Large intestine (tissue), 3 donors: ENCODE data around the gene MACROH2A1. TPM values are rescaled to one million over a fixed set of nuclear protein-coding genes. Genes with fewer than 3 reads are reported as not detected.

Experiments used
- DNase-seq, 2 donors: peaks; one replicate each; pipeline versions ENCODE4 v3.0.0 to v3.0.0-alpha.2; 2013
- H3K27ac ChIP-seq: one replicate; pipeline ENCODE4 v1.5.1; 2013; ENCODE audit warnings: low read length
- H3K27me3 ChIP-seq: 2 replicates; pipeline ENCODE4 v1.6.1; 2013; ENCODE audit warnings: low read length; ENCODE audit not compliant: control insufficient read depth, insufficient read depth
- H3K36me3 ChIP-seq: 2 replicates; pipeline ENCODE4 v1.6.1; 2013; ENCODE audit warnings: low read length; ENCODE audit not compliant: control insufficient read depth, insufficient read depth
- H3K4me1 ChIP-seq: one replicate; pipeline ENCODE4 v1.6.1; 2013; ENCODE audit warnings: low read length; ENCODE audit not compliant: control insufficient read depth, insufficient read depth
- H3K4me3 ChIP-seq: one replicate; pipeline ENCODE4 v1.5.1; 2013; ENCODE audit warnings: low read length
- H3K9me3 ChIP-seq: one replicate; pipeline ENCODE4 v1.6.1; 2013; ENCODE audit warnings: mild to moderate bottlenecking, low read depth, low read length, moderate library complexity; ENCODE audit not compliant: control insufficient read depth
- WGBS: methylation state at CpG from one replicate; pipeline ENCODE4 v1.1.5; 2013; ENCODE audit warnings: low lambda C conversion rate; ENCODE audit not compliant: insufficient coverage; 5-methylcytosine and 5-hydroxymethylcytosine counted together
- polyA plus RNA-seq: library from polyadenylated mRNA; unstranded; fragments of 120-200 nt; gene quantifications from one replicate; pipeline ENCODE4 v1.2.1, GENCODE V29; 2013

The MACROH2A1 gene
- polyA plus RNA-seq, 1 donor, result 312 TPM

- no peaks in the 10 kb centered on the region for H3K27me3 ChIP-seq
- H3K27ac ChIP-seq, result no peak overlapping the region
- no peaks in the 10 kb centered on the region for H3K36me3 ChIP-seq
- no peak overlapping the region for H3K4me3 ChIP-seq
- H3K4me1 ChIP-seq, result peaks cover 17% of the 10 kb centered on the region
- no peak for DNase-seq
- no peaks in the 10 kb centered on the region for H3K9me3 ChIP-seq
- no CpG with 5 or more reads among the region's 7 CpGs for WGBS
These were observed 38.0 kb upstream of the MACROH2A1 start for GRCh38 chr5:135436951-135437418.

GRCh38 chr5:135435467-135436330 lies 36.7 kb upstream of the MACROH2A1 start:
- peaks cover 17% of the 10 kb centered on the region for H3K4me1 ChIP-seq
- WGBS, result no CpG with 5 or more reads among the region's 9 CpGs
- no peak overlapping the region for H3K27ac ChIP-seq
- no peak overlapping the region for H3K4me3 ChIP-seq
- H3K27me3 ChIP-seq, result no peaks in the 10 kb centered on the region
- H3K9me3 ChIP-seq, result no peaks in the 10 kb centered on the region
- H3K36me3 ChIP-seq, result no peaks in the 10 kb centered on the region
- no peak for DNase-seq

GRCh38 chr5:135434591-135435466 lies 35.8 kb upstream of the MACROH2A1 start:
- no CpG with 5 or more reads among the region's 24 CpGs for WGBS
- no peak overlapping the region for H3K27ac ChIP-seq
- peaks cover 17% of the 10 kb centered on the region for H3K4me1 ChIP-seq
- no peaks in the 10 kb centered on the region for H3K27me3 ChIP-seq
- no peaks in the 10 kb centered on the region for H3K9me3 ChIP-seq
- no peaks in the 10 kb centered on the region for H3K36me3 ChIP-seq
- no peak overlapping the region for H3K4me3 ChIP-seq
- no peak for DNase-seq

- H3K4me1 ChIP-seq, result peaks cover 19% of the 10 kb centered on the region
- no peak overlapping the region for H3K4me3 ChIP-seq
- no peaks in the 10 kb centered on the region for H3K27me3 ChIP-seq
- no peaks in the 10 kb centered on the region for H3K9me3 ChIP-seq
- H3K27ac ChIP-seq, result no peak overlapping the region
- no CpG with 5 or more reads among the region's 12 CpGs for WGBS
- no peaks in the 10 kb centered on the region for H3K36me3 ChIP-seq
- DNase-seq, result no peak
These were observed 34.8 kb upstream of the MACROH2A1 start for GRCh38 chr5:135433681-135434426.

GRCh38 chr5:135432113-135432512 lies 33.1 kb upstream of the MACROH2A1 start:
- H3K36me3 ChIP-seq, result no peaks in the 10 kb centered on the region
- H3K27ac ChIP-seq, result no peak overlapping the region

GRCh38 chr5:135430135-135430437 lies 31.1 kb upstream of the MACROH2A1 start:
- DNase-seq, result no peak
- Histone ChIP-seq H3K36me3 (no peaks in the 10 kb centered on the region), H3K27me3 (no peaks in the 10 kb centered on the region), H3K9me3 (peaks cover 10% of the 10 kb centered on the region), H3K4me3 (no peak overlapping the region), H3K27ac (no peak overlapping the region), H3K4me1 (peaks cover 23% of the 10 kb centered on the region)
- no CpG with 5 or more reads among the region's 7 CpGs for WGBS

More at GRCh38 chr5:135432113-135432512, 33.1 kb upstream of the MACROH2A1 start:
- no peak for DNase-seq
- H3K4me1 ChIP-seq, result peaks cover 16% of the 10 kb centered on the region
- H3K4me3 ChIP-seq, result no peak overlapping the region
- peaks cover 10% of the 10 kb centered on the region for H3K9me3 ChIP-seq
- H3K27me3 ChIP-seq, result no peaks in the 10 kb centered on the region
- no CpG with 5 or more reads among the region's 4 CpGs for WGBS

- Histone ChIP-seq H3K4me3 (no peak overlapping the region), H3K27me3 (no peaks in the 10 kb centered on the region), H3K9me3 (peaks cover 10% of the 10 kb centered on the region), H3K27ac (no peak overlapping the region), H3K4me1 (peaks cover 23% of the 10 kb centered on the region), H3K36me3 (no peaks in the 10 kb centered on the region)
- DNase-seq, result peak; percentile 48 to 72
- WGBS, result no CpG with 5 or more reads among the region's 12 CpGs
These were observed 30.5 kb upstream of the MACROH2A1 start for GRCh38 chr5:135429301-135430134.

- no peak for DNase-seq
- Histone ChIP-seq H3K4me1 (peaks cover 28% of the 10 kb centered on the region), H3K4me3 (no peak overlapping the region), H3K27me3 (no peaks in the 10 kb centered on the region), H3K9me3 (peaks cover 10% of the 10 kb centered on the region), H3K36me3 (no peaks in the 10 kb centered on the region), H3K27ac (no peak overlapping the region)
- WGBS, result 100% methylated on average over 1 of the region's 1 CpG
These were observed 29.6 kb upstream of the MACROH2A1 start for GRCh38 chr5:135428586-135428985.

- 20% methylated on average over 1 of the region's 7 CpGs for WGBS
- H3K4me3 ChIP-seq, result no peak overlapping the region
- H3K27ac ChIP-seq, result no peak overlapping the region
- peaks cover 31% of the 10 kb centered on the region for H3K4me1 ChIP-seq
- no peaks in the 10 kb centered on the region for H3K36me3 ChIP-seq
- H3K27me3 ChIP-seq, result no peaks in the 10 kb centered on the region
- DNase-seq, result peak; percentile 36 to 59
- H3K9me3 ChIP-seq, result peaks cover 10% of the 10 kb centered on the region
These were observed 27.4 kb upstream of the MACROH2A1 start for GRCh38 chr5:135426102-135427082.
